Peyer's patch (tissue), 4 donors: ENCODE data around the gene TGFBR1. TPM values are rescaled to one million over a fixed set of nuclear protein-coding genes. Genes with fewer than 3 reads are reported as not detected.

Experiments used
- DNase-seq, 3 donors: peaks; one replicate each; pipeline ENCODE4 v3.0.0-alpha.2; 2017 to 2019
- H3K27ac ChIP-seq, 4 donors: fragments of 200-600 bp; sonication (generic); one replicate each; pipeline ENCODE4 v1.5.1; 2016 to 2019
- H3K27me3 ChIP-seq, 2 donors: fragments of 200-600 bp; sonication (generic); one replicate each; pipeline ENCODE4 v1.5.1; 2019
- H3K36me3 ChIP-seq, 3 donors: fragments of 200-600 bp; sonication (generic); one replicate each; pipeline ENCODE4 v1.5.1; 2016 to 2019
- H3K4me1 ChIP-seq, 4 donors: fragments of 200-600 bp; sonication (generic); one replicate each; pipeline ENCODE4 v1.5.1; 2016 to 2019
- H3K4me3 ChIP-seq, 4 donors: fragments of 200-600 bp; sonication (generic); 1 replicate in 3 of 4; 2 replicates in 1 of 4; pipeline ENCODE4 v1.5.1; 2016 to 2019; ENCODE audit warnings: mild to moderate bottlenecking in 1 of 4
- H3K9me3 ChIP-seq, 4 donors: fragments of 200-600 bp; sonication (generic); one replicate each; pipeline ENCODE4 v1.5.1; 2016 to 2019; ENCODE audit warnings: mild to moderate bottlenecking in 1 of 4
- POLR2A ChIP-seq, 2 donors: fragments of 450-650 bp; IDR thresholded peaks; one replicate each; pipeline ENCODE4 v1.5.1; 2017; ENCODE audit warnings: antibody characterized with exemption in 2 of 2, mild to moderate bottlenecking in 2 of 2, moderate library complexity in 2 of 2
- total RNA-seq, 4 donors: library from RNA; depleted of rRNA; stranded (reverse); fragments of >200 nt; gene quantifications; one replicate each; pipeline ENCODE4 v1.1.0, GENCODE V29; 2016
- TF ChIP-seq, protein P1 (sequence below), 6 experiments: fragments of 450-650 bp in 4 of 6; fragments of 200-600 bp in 2 of 6; sonication (generic) in 1 of 6; IDR thresholded peaks; one replicate each; pipeline ENCODE4 v1.5.1; 2017 to 2019; ENCODE audit warnings: antibody characterized with exemption in 6 of 6, mild to moderate bottlenecking in 3 of 6, moderate library complexity in 1 of 6

TGFBR1 gene
- total RNA-seq, 4 donors from 2014 or later: 11.6 to 14.4 (median 13.5) TPM

DNA sequence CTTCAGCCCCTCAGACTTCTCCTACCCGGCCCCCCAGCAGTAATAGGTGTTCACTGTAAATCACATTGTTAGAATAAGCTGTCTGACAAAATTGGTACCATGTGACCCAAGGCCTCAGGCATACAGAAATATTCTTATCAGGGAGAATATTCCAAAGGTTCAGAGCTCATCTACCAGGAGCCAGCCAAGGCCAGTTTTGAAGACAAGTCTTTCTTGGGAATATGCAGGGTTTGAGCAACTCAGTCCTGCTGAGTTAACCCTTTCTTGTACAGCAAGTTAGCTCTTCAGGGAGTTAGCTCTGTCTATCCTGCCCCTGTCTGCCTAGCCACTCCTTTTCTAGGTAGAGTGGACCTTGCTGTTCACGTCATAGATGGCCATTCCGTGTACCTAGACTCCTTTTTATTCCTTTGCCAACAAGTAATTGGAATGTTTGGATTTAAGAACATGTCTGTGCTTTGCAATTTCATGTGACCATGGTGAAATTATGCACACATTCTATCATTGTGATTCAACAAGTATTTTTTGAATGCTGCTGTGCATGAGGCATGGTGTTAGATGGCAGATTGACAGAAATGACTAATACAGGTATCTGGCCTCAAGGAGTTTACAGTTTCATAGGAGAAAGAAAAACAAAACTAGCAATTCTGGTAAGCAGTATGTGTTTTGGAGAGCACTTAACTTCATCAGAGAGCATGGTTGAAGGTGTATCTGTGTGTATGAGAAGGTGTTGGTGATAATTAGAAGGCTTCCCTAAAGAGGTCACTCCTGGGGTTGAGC, 22.6 kb downstream of the TGFBR1 start:
- no peak for TF ChIP-seq POLR2A (IDR thresholded peaks at IDR 0.05)
- TF ChIP-seq, protein P1, sequence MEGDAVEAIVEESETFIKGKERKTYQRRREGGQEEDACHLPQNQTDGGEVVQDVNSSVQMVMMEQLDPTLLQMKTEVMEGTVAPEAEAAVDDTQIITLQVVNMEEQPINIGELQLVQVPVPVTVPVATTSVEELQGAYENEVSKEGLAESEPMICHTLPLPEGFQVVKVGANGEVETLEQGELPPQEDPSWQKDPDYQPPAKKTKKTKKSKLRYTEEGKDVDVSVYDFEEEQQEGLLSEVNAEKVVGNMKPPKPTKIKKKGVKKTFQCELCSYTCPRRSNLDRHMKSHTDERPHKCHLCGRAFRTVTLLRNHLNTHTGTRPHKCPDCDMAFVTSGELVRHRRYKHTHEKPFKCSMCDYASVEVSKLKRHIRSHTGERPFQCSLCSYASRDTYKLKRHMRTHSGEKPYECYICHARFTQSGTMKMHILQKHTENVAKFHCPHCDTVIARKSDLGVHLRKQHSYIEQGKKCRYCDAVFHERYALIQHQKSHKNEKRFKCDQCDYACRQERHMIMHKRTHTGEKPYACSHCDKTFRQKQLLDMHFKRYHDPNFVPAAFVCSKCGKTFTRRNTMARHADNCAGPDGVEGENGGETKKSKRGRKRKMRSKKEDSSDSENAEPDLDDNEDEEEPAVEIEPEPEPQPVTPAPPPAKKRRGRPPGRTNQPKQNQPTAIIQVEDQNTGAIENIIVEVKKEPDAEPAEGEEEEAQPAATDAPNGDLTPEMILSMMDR (IDR thresholded peaks at IDR 0.05): no peak
- Histone ChIP-seq H3K27ac (no peak overlapping the region), H3K9me3 (no peaks in the 10 kb centered on the region), H3K4me1 (peaks cover 0 to 3% (median 0%) of the 10 kb centered on the region in 4 donors), H3K27me3 (no peaks in the 10 kb centered on the region), H3K36me3 (peaks cover 0 to 4% (median 0%) of the 10 kb centered on the region in 3 donors), H3K4me3 (no peak overlapping the region)
- DNase-seq: no peak

DNA sequence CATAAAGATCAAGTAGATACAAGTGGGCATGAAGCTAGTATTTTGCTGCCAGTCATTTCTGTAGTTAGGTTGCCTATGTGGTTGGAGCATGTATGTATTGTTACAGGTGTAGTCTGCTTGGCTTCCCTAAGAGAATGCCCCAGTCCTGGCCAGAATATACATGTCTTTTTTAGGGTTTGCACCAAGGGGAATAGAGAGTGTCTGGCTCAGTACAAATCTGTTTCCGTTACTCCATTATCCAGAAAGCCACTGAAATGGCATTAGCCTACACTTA, 23.2 kb downstream of the TGFBR1 start:
- peaks cover 0 to 4% (median 0%) of the 10 kb centered on the region in 3 donors for H3K36me3 ChIP-seq
- no peaks in the 10 kb centered on the region for H3K27me3 ChIP-seq
- no peak for DNase-seq
- no peak overlapping the region for H3K4me3 ChIP-seq
- no peaks in the 10 kb centered on the region for H3K9me3 ChIP-seq
- TF ChIP-seq, protein P1 (IDR thresholded peaks at IDR 0.05): no peak
- no peak for TF ChIP-seq POLR2A (IDR thresholded peaks at IDR 0.05)
- H3K4me1 ChIP-seq: peaks cover 0 to 3% (median 0%) of the 10 kb centered on the region in 4 donors
- H3K27ac ChIP-seq: no peak overlapping the region

DNA sequence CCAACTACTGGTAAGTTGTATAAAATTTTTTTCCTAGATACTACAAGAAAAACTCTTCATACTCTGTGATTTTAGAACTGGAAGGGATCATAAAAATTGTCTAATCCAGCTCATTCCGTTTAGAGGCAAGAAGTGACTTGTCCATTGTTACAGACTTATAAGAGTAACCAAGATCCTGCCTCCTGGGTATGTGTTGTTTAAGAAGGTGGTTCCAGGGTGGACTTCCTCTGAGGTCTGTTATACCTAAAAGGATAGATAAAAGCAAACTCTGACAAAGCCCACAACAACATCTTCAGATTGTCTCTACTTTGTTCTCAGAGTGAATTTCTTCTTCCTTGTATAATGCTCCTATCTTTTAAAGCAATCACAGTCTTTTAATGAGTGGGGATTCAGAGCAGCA, 24.2 kb downstream of the TGFBR1 start:
- no peaks in the 10 kb centered on the region for H3K27me3 ChIP-seq
- no peak for DNase-seq
- H3K9me3 ChIP-seq: no peaks in the 10 kb centered on the region
- H3K36me3 ChIP-seq: peaks cover 0 to 4% (median 0%) of the 10 kb centered on the region in 3 donors
- TF ChIP-seq, protein P1 (IDR thresholded peaks at IDR 0.05): no peak
- no peak for TF ChIP-seq POLR2A (IDR thresholded peaks at IDR 0.05)
- H3K27ac ChIP-seq: no peak overlapping the region
- no peak overlapping the region for H3K4me3 ChIP-seq
- H3K4me1 ChIP-seq: peaks cover 0 to 3% (median 0%) of the 10 kb centered on the region in 4 donors

DNA sequence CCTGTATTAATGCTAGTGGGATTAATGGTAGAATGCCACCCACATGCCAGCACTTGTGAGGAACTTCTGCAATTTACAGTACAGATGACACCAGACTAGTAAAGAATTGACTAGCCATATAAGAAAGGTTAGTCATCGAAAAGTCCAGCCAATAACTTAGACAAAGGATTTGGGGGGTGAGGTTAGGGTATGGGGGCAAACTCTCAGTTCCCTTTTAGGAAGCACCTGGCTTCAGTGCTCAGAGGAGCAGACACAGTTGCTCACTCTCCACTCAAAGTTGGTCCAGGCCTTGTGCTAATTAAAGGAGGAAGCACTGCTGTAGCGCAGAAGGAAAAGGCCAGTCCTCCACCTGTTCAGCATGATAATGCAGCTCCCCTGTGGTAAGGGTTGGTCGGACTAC, 25.2 kb downstream of the TGFBR1 start:
- peaks cover 0 to 4% (median 0%) of the 10 kb centered on the region in 3 donors for H3K36me3 ChIP-seq
- H3K27ac ChIP-seq: peak overlapping the region in 1 of 4 donors; percentile 26
- peaks cover 0 to 3% (median 0%) of the 10 kb centered on the region in 4 donors for H3K4me1 ChIP-seq
- TF ChIP-seq POLR2A (IDR thresholded peaks at IDR 0.05): no peak
- TF ChIP-seq, protein P1 (IDR thresholded peaks at IDR 0.05): no peak
- DNase-seq: peak in 2 of 3 donors; percentile 56 to 57
- no peaks in the 10 kb centered on the region for H3K9me3 ChIP-seq
- H3K4me3 ChIP-seq: no peak overlapping the region
- no peaks in the 10 kb centered on the region for H3K27me3 ChIP-seq

DNA sequence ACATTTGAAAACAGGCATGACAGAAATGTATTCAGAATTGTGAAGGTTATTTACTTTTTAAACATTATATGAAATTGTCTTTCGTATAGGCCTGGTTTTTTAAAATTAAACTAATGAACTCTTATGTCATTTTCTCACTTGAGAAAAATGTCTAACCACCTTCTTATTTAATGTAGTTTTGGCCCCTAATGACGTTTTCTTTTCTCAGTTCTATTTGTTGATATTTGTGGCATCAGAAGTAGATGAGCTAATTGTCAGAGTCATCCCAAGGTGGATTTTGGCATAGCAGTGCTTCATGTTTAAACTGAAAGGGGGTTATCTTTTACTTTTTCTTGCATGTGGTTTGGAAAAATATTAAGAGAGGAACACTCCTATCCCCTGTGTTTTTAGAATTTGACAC, 28.2 kb downstream of the TGFBR1 start:
- no peak overlapping the region for H3K4me3 ChIP-seq
- H3K9me3 ChIP-seq: no peaks in the 10 kb centered on the region
- H3K27ac ChIP-seq: no peak overlapping the region
- peaks cover 0 to 3% (median 0%) of the 10 kb centered on the region in 4 donors for H3K4me1 ChIP-seq
- peaks cover 0 to 4% (median 0%) of the 10 kb centered on the region in 3 donors for H3K36me3 ChIP-seq
- H3K27me3 ChIP-seq: no peaks in the 10 kb centered on the region
- no peak for DNase-seq
- TF ChIP-seq POLR2A (IDR thresholded peaks at IDR 0.05): no peak
- TF ChIP-seq, protein P1 (IDR thresholded peaks at IDR 0.05): no peak
